BLaER1 treated with 17β-estradiol and CSF1 and Interleukin-3, amounts not matched to agents 10 nM and 100 nM (cell line): Measurements from ENCODE around the gene GPATCH2.
"Not testable (repeated sequence)": the region's sequence is repeated elsewhere in the genome, so short reads cannot be mapped to it uniquely, and the experiment has no call there.

Experiments used
- H3K27ac ChIP-seq, 11 experiments: shearing (Covaris generic); formaldehyde crosslinking; 2 replicates each; pipeline ENCODE4 v1.8.1; 2022
- H3K27me3 ChIP-seq, 11 experiments: shearing (Covaris generic); formaldehyde crosslinking; 2 replicates each; pipeline ENCODE4 v1.8.1; 2022
- H3K36me3 ChIP-seq, 11 experiments: shearing (Covaris generic); formaldehyde crosslinking; 2 replicates each; pipeline ENCODE4 v1.8.1; 2022
- H3K4me1 ChIP-seq, 10 experiments: shearing (Covaris generic); formaldehyde crosslinking; 2 replicates each; pipeline ENCODE4 v1.8.1; 2022
- H3K4me2 ChIP-seq, 11 experiments: shearing (Covaris generic); formaldehyde crosslinking; 2 replicates each; pipeline ENCODE4 v1.8.1; 2022
- H3K4me3 ChIP-seq, 10 experiments: shearing (Covaris generic); formaldehyde crosslinking; 2 replicates each; pipeline ENCODE4 v1.8.1; 2022
- H3K9ac ChIP-seq, 11 experiments: shearing (Covaris generic); formaldehyde crosslinking; 2 replicates each; pipeline ENCODE4 v1.8.1; 2022
- H3K9me3 ChIP-seq, 11 experiments: shearing (Covaris generic); formaldehyde crosslinking; replicated peaks in 1 of 11; 2 replicates each; pipeline ENCODE4 v1.8.1; 2022
- H4K20me1 ChIP-seq, 11 experiments: shearing (Covaris generic); formaldehyde crosslinking; 2 replicates each; pipeline ENCODE4 v1.8.1; 2022
- Cebpa-rat ChIP-seq, 11 experiments: shearing (Covaris generic); IDR thresholded peaks; 2 replicates each; pipeline ENCODE4 v1.8.1; 2022

GPATCH2 gene

DNA sequence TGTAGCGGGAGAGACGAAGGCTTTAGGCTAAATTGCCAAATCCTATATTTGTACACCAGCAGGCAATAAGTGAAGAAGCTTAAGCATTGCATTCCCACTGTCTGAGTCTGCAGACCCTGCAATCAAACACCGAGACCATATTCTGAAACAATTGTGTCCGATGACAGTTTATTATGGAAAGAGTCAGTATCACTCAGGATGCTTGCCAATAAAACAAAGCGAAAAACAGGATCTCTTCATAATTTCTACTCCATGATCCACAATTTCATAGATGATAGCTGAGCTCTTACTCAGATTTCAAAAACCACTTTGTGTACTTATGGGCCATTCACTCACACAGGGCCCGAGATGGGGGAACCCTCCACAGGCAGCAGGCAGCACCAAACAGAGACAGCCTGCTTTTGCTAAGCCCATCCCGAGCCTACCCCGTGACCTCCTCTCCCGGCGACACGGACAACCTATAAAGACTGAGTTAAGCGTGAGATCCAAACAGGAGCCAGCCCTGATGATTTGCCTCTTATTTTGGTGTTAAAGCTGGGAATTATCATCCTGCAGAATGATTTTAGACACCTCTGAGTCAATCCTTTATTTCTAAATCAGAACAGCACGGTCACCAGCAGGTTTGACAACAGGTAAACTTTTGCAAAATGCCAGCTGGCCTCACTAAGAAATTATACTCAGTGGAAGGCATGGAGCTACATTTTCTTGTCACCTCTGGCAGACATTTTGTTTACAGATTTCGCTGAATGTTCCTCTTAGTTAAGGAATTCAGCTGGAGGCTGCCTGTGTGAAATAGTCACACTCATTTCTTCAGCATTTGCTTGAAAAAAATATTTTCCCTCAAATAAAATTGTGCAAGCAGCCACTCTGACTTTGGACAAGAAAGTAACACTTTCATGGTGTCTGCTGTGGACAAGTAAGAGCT is 212.4 kb downstream of the GPATCH2 start:
- Histone ChIP-seq H3K27me3 (no peaks in the 10 kb centered on the region), H3K4me3 (no peak overlapping the region), H3K9me3 (no peaks in the 10 kb centered on the region), H3K36me3 (no peaks in the 10 kb centered on the region), H3K4me1 (no peaks in the 10 kb centered on the region), H3K27ac (no peak overlapping the region), H4K20me1 (no peaks in the 10 kb centered on the region), H3K9ac (no peak overlapping the region), H3K4me2 (no peak overlapping the region)
- TF ChIP-seq Cebpa-rat (IDR thresholded peaks at IDR 0.05), result no peak

DNA sequence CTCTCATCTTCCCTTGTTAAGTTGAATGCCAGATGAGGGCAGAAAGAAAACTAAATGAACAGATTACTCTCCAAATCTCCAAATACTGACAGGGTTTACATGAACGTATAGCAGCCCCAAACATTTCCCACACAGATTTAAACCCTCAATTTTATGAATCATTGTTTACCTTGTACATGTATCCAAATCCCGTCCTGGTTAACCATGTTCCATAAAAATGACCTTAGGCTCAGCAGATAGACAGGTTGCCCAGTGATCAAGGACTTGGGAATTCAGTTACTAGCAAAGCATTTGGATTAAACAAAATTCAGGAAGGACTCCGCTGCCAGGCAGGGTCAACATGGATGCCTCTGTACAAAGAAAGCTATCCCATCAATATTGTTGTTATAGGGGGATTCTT is 213.5 kb downstream of the GPATCH2 start:
- 0 out of 22 replicates have a peak, but pooled peaks cover 0 to 5% (median 0%) of the 10 kb centered on the region in 11 experiments for H3K9me3 ChIP-seq
- H3K9ac ChIP-seq, result no peak overlapping the region
- no peaks in the 10 kb centered on the region for H3K36me3 ChIP-seq
- no peaks in the 10 kb centered on the region for H4K20me1 ChIP-seq
- H3K4me1 ChIP-seq, result no peaks in the 10 kb centered on the region
- TF ChIP-seq Cebpa-rat (IDR thresholded peaks at IDR 0.05), result no peak
- H3K27ac ChIP-seq, result no peak overlapping the region
- no peaks in the 10 kb centered on the region for H3K27me3 ChIP-seq
- H3K4me2 ChIP-seq, result no peak overlapping the region
- no peak overlapping the region for H3K4me3 ChIP-seq

DNA sequence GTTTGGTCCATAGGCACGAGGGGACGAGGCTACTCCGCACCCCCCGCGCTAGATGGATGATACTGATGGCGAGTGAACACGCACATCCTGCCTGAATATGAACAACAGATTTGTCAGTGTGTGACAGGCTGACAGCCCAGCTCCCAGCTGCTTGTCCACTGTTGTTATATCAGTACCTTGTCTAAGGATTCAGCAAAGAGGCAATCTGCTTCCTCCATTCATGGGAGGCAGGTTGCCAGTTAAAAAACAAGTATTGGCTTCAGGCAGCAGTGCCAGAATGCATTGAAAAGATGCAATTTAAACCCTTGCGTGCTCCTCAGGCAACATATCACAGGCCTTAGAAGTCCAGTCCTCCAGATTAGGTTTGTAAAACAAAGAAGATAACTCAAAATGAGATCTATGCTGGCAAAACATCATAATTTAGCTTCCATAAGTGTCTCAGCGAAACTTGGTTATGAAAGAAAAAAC is 223.3 kb downstream of the GPATCH2 start:
- no peaks in the 10 kb centered on the region for H4K20me1 ChIP-seq
- no peak overlapping the region for H3K27ac ChIP-seq
- 0 out of 22 replicates have a peak, but pooled peaks cover 0 to 2% (median 0%) of the 10 kb centered on the region in 11 experiments for H3K9me3 ChIP-seq
- H3K4me3 ChIP-seq, result no peak overlapping the region
- TF ChIP-seq Cebpa-rat (IDR thresholded peaks at IDR 0.05), result no peak
- no peaks in the 10 kb centered on the region for H3K27me3 ChIP-seq
- H3K4me1 ChIP-seq, result no peaks in the 10 kb centered on the region
- no peak overlapping the region for H3K4me2 ChIP-seq
- H3K9ac ChIP-seq, result no peak overlapping the region
- H3K36me3 ChIP-seq, result no peaks in the 10 kb centered on the region

DNA sequence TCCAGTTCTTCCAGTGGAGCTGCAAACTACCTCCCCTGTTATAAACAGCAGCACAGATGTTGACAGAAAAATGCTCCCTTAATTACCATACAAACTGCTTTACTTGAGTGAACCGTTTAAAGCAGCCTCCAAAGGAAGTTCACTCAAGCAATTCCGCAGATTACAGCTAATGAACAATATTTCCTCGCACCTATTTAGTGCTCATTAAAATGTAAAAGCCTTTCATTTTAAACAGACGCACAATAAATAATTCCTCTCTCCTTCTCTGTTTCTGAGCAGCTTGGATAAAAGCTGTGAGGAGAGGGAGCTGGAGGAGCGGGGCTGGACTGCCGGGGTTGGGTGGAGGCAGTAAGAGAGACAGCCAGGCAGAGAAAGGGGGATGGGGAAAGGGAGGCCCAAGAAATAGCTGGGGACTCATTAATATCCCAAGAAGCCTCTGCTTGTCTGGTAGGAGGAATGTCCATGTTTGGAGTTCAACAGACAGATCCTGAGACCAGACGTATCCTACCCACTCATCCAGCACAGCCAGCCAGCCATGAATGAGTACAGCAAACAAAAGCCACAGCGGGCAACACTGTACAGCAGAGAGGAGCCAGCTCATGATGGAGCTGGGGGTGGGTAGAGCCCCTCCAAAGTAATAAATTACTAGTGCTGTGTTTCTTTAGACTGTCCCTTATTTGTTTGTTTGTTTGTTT is 227.7 kb downstream of the GPATCH2 start:
- Histone ChIP-seq H3K4me2 (no peak overlapping the region), H3K36me3 (no peaks in the 10 kb centered on the region), H4K20me1 (no peaks in the 10 kb centered on the region), H3K4me1 (no peaks in the 10 kb centered on the region), H3K27ac (no peak overlapping the region), H3K4me3 (no peak overlapping the region), H3K27me3 (no peaks in the 10 kb centered on the region), H3K9ac (no peak overlapping the region), H3K9me3 (no peaks in the 10 kb centered on the region)
- TF ChIP-seq Cebpa-rat (IDR thresholded peaks at IDR 0.05), result no peak

DNA sequence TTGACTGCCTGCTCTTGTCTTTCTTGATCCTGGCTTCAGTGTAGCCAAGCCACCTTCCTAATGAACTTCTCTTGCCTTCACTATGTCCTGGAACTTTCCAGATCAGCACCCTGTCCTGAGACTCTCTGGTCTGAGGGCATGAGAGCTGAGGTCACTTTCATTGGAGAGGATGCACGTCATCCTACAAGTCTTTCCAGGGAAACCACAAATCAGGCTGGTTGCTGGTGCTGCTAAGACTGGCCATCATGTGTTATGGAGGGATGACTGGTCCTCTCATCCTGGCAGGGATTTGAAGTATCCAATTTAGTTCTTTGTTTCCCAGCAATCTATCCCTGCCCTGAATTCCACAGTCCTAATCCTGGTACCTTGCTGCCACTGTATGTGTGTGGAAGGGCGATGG is 228.6 kb downstream of the GPATCH2 start:
- Histone ChIP-seq H3K36me3 (no peaks in the 10 kb centered on the region), H3K9ac (no peak overlapping the region), H3K4me3 (no peak overlapping the region), H3K27me3 (no peaks in the 10 kb centered on the region), H3K9me3 (no peaks in the 10 kb centered on the region), H3K27ac (no peak overlapping the region), H3K4me1 (no peaks in the 10 kb centered on the region), H4K20me1 (no peaks in the 10 kb centered on the region), H3K4me2 (no peak overlapping the region)
- no peak for TF ChIP-seq Cebpa-rat (IDR thresholded peaks at IDR 0.05)

DNA sequence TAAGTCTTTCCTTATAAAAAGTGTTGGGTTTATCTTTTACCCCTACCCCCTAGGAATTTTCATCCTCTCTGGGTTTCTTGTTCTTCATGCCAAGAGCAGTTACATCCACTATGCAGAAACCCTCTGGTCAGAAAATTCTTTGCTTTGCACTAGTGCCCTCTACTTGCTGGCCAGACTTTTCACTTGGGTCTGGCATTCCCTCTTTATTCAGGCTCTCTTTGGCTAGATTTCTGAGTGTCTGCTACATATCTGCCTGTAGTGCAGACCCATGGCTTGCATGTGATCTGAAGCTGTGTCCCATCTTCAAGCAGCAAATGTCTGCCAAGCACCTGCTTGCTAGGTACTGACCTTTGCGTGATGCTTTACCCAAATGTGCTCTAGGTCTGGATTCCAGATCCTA is 237.0 kb downstream of the GPATCH2 start:
- Histone ChIP-seq H3K9ac (no peak overlapping the region), H3K27ac (no peak overlapping the region), H3K4me3 (no peak overlapping the region), H3K4me1 (no peaks in the 10 kb centered on the region), H3K9me3 (no peaks in the 10 kb centered on the region), H3K27me3 (no peaks in the 10 kb centered on the region), H3K36me3 (no peaks in the 10 kb centered on the region), H3K4me2 (no peak overlapping the region), H4K20me1 (no peaks in the 10 kb centered on the region)
- no peak for TF ChIP-seq Cebpa-rat (IDR thresholded peaks at IDR 0.05)

DNA sequence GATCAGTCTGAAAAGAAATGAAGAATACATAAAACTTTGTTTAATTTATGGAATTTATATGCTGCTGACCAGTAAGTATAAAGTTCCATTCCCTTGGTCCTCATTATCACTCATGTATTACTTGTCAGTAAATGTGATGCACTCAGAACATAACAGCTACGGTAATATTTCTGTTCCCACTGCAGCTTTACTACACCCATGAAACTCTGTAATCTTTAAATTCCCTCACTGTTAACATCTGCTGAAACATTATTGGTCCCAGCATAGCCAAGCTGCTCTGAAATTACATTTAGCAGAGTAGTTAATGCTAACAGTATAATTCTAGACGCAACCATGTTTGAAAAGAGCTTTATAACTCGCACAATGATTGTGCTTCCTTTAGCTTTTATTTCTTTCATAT is 238.4 kb downstream of the GPATCH2 start:
- Histone ChIP-seq H3K27me3 (no peaks in the 10 kb centered on the region), H3K27ac (no peak overlapping the region), H3K4me2 (no peak overlapping the region), H3K4me3 (no peak overlapping the region), H3K36me3 (no peaks in the 10 kb centered on the region), H4K20me1 (no peaks in the 10 kb centered on the region), H3K9ac (no peak overlapping the region), H3K9me3 (no peaks in the 10 kb centered on the region), H3K4me1 (no peaks in the 10 kb centered on the region)
- TF ChIP-seq Cebpa-rat (IDR thresholded peaks at IDR 0.05), result no peak

DNA sequence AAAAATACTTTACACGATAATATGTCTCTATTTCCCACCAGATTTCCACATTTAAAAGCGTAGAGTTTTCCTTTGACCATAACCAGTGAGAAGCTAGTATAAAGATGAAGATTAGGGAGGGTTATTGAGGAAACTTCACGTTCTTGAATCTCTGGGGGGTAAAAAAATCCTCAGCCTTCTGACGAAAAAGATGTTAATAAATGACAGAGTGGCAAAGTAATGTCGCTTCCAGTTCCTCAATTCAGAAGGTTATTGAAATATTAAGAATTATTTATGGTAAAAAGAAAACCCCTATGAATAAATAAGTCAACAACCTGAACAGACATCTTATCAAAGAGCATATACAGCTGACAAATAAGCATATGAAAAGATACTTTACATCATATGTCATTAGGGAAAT is 241.0 kb downstream of the GPATCH2 start:
- TF ChIP-seq Cebpa-rat (IDR thresholded peaks at IDR 0.05), result no peak
- Histone ChIP-seq H3K4me2 (no peak overlapping the region), H3K4me1 (no peaks in the 10 kb centered on the region), H3K4me3 (no peak overlapping the region), H3K9me3 (no peaks in the 10 kb centered on the region), H3K27ac (no peak overlapping the region), H3K27me3 (no peaks in the 10 kb centered on the region), H3K36me3 (no peaks in the 10 kb centered on the region), H3K9ac (no peak overlapping the region), H4K20me1 (no peaks in the 10 kb centered on the region)

DNA sequence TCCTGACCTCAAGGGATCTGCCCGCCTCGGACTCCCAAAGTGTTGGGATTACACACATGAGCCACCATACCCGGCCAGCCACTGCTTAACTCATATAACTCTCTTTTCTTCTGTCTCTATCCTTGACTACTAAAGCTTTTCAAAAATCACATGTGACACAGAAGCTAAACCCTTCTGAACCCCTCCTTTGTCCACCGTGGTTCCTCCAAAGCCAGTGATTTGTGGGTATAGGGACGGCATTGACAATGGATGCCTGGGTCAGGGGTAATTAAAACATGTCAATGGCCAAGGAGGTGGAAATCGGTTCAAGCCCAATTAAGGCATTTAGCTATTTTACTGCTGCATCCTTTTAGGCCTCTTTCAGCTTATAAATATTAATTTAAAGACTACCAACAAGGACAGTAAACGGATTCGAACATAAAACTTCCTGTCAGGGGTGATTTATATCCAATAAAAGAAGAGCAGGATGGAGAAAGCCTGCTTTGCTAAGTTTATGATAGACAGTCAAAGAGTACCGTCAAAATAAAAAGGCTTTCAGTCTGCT is 242.3 kb downstream of the GPATCH2 start:
- Histone ChIP-seq H4K20me1 (no peaks in the 10 kb centered on the region), H3K9ac (no peak overlapping the region), H3K9me3 (no peaks in the 10 kb centered on the region), H3K4me3 (no peak overlapping the region), H3K4me1 (no peaks in the 10 kb centered on the region), H3K36me3 (no peaks in the 10 kb centered on the region), H3K4me2 (no peak overlapping the region), H3K27ac (no peak overlapping the region), H3K27me3 (no peaks in the 10 kb centered on the region)
- TF ChIP-seq Cebpa-rat (IDR thresholded peaks at IDR 0.05), result no peak

DNA sequence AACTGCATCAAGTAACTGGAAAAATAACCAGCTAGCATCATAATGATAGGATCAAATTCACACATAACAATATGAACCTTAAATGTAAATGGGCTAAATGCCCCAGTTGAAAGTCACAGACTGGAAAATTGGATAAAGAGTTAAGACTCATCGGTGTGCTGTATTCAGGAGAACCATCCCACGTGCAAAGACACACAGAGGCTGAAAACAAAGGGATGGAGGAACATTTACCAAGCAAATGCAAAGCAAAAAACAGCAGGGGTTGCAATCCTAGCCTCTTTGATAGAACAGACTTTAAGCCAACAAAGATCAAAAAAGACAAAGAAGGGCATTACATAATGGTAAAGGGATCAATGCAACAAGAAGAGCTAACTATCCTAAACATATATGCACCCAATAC is 249.1 kb downstream of the GPATCH2 start:
- H3K4me3 ChIP-seq, H3K27ac ChIP-seq, H3K9ac ChIP-seq, H3K36me3 ChIP-seq, H4K20me1 ChIP-seq, H3K4me2 ChIP-seq, H3K27me3 ChIP-seq, H3K4me1 ChIP-seq: not testable (repeated sequence)
- H3K9me3 ChIP-seq, result peaks cover 9 to 26% (median 14%) of the 10 kb centered on the region in 11 experiments; a peak in 18 of 22 replicates

DNA sequence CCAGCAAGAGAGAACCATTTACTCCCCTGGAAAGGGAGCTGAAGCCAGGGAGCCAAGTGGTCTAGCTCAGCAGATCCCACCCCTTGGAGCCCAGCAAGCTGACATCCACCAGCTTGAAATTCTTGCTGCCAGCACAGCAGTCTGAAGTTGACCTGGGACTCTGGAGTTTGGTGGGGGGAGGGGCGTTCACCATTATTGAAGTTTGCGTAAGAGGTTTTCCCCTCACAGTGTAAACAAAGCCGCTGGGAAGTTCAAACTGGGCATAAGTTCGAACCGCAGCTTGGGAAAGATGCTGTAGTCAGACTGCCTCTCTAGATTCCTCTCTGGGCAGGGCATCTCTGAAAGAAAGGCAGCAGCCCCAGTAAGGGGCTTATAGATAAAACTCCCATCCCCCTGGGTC is 251.1 kb downstream of the GPATCH2 start:
- H3K27me3 ChIP-seq, H4K20me1 ChIP-seq, H3K27ac ChIP-seq, H3K4me1 ChIP-seq, H3K4me2 ChIP-seq, H3K9ac ChIP-seq, H3K4me3 ChIP-seq, H3K36me3 ChIP-seq: not testable (repeated sequence)
- H3K9me3 ChIP-seq, result peaks cover 12 to 27% (median 17%) of the 10 kb centered on the region in 11 experiments; a peak in 18 of 22 replicates
